GM23338 (cell line): ENCODE data around the gene FBXO31. TPM values are rescaled to one million over a fixed set of nuclear protein-coding genes. Genes with fewer than 3 reads are reported as not detected.

Source experiments
- ATAC-seq: fragments of 200-7000 bp; cut with Tn5 transposase; 3 replicates; pipeline ENCODE4 v1.9.1; 2020
- DNase-seq: peaks from one replicate; pipeline ENCODE4 v3.0.0-alpha.2; 2015; ENCODE audit warnings: low spot score
- H2AFZ ChIP-seq: fragments of 200-600 bp; sonication (generic); 2 replicates; pipeline ENCODE4 v1.8.0; 2016; ENCODE audit warnings: antibody characterized with exemption, mild to moderate bottlenecking, moderate library complexity
- H3F3A ChIP-seq: fragments of 200-600 bp; sonication (generic); replicated peaks from 2 replicates; pipeline ENCODE4 v1.8.0; 2017; ENCODE audit warnings: antibody characterized with exemption, mixed run types, low read depth
- H3K27ac ChIP-seq: fragments of 200-600 bp; sonication (generic); 2 replicates; pipeline ENCODE4 v1.6.1; 2016; ENCODE audit warnings: low read depth
- H3K27me3 ChIP-seq: fragments of 200-600 bp; sonication (generic); 2 replicates; pipeline ENCODE4 v1.8.0; 2016; ENCODE audit warnings: mild to moderate bottlenecking, mixed run types, moderate library complexity; ENCODE audit not compliant: insufficient read depth
- H3K36me3 ChIP-seq: fragments of 200-600 bp; sonication (generic); 2 replicates; pipeline ENCODE4 v1.8.0; 2016; ENCODE audit warnings: mild to moderate bottlenecking; ENCODE audit not compliant: insufficient read depth
- H3K4me1 ChIP-seq: fragments of 200-600 bp; sonication (generic); 2 replicates; pipeline ENCODE4 v1.8.0; 2016; ENCODE audit warnings: mild to moderate bottlenecking, moderate library complexity; ENCODE audit not compliant: insufficient read depth
- H3K4me2 ChIP-seq: fragments of 200-600 bp; sonication (generic); 2 replicates; pipeline ENCODE4 v1.7.1; 2017; ENCODE audit warnings: mixed run types
- H3K4me3 ChIP-seq: fragments of 200-600 bp; sonication (generic); 2 replicates; pipeline ENCODE4 v1.6.1; 2016; ENCODE audit warnings: mixed run types
- H3K79me2 ChIP-seq: fragments of 200-600 bp; sonication (generic); replicated peaks from 2 replicates; pipeline ENCODE4 v1.8.0; 2017; ENCODE audit warnings: mild to moderate bottlenecking; ENCODE audit not compliant: insufficient read depth
- H3K9me2 ChIP-seq: fragments of 200-600 bp; sonication (generic); 2 replicates; pipeline ENCODE4 v1.8.0; 2017; ENCODE audit not compliant: insufficient read depth
- H4K20me1 ChIP-seq: fragments of 200-600 bp; sonication (generic); replicated peaks from 2 replicates; pipeline ENCODE4 v1.8.0; 2017; ENCODE audit warnings: mild to moderate bottlenecking; ENCODE audit not compliant: insufficient read depth
- H3K27ac Mint-ChIP-seq: 2 replicates; pipeline ENCODE4 v1.8.0; 2020; ENCODE audit warnings: inconsistent platforms, mild to moderate bottlenecking, moderate library complexity, mixed read lengths
- H3K27me3 Mint-ChIP-seq: 3 replicates; pipeline ENCODE4 v1.8.0; 2022; ENCODE audit warnings: low read depth, mild to moderate bottlenecking, moderate library complexity, mixed read lengths, inconsistent platforms; ENCODE audit not compliant: insufficient read depth, poor library complexity
- H3K36me3 Mint-ChIP-seq: 3 replicates; pipeline ENCODE4 v1.8.0; 2021; ENCODE audit warnings: low read depth, mild to moderate bottlenecking, inconsistent platforms, moderate library complexity, mixed read lengths
- H3K4me1 Mint-ChIP-seq: 3 replicates; pipeline ENCODE4 v1.8.0; 2020; ENCODE audit warnings: mild to moderate bottlenecking, inconsistent platforms, mixed read lengths
- H3K4me3 Mint-ChIP-seq: 3 replicates; pipeline ENCODE4 v1.8.0; 2021; ENCODE audit warnings: moderate library complexity, mild to moderate bottlenecking, inconsistent platforms, mixed read lengths
- H3K9me3 Mint-ChIP-seq: 3 replicates; pipeline ENCODE4 v1.8.0; 2020; ENCODE audit warnings: moderate library complexity, mild to moderate bottlenecking, inconsistent platforms, mixed read lengths
- ETS1 ChIP-seq: IDR thresholded peaks from 2 replicates; pipeline ENCODE4 v1.6.1; 2016; ENCODE audit warnings: antibody characterized with exemption
- EZH2 ChIP-seq: fragments of 200-600 bp; sonication (generic); IDR thresholded peaks from one replicate; pipeline ENCODE4 v1.8.0; 2017; ENCODE audit warnings: antibody characterized with exemption, mild to moderate bottlenecking, low read depth; ENCODE audit not compliant: unreplicated experiment
- EZH2phosphoT487 ChIP-seq: fragments of 200-600 bp; sonication (generic); IDR thresholded peaks from one replicate; pipeline ENCODE4 v1.8.1; 2018; ENCODE audit warnings: antibody characterized with exemption; ENCODE audit not compliant: unreplicated experiment
- POLR2AphosphoS5 ChIP-seq: IDR thresholded peaks from 2 replicates; pipeline ENCODE4 v1.6.1; 2016; ENCODE audit warnings: antibody characterized with exemption, low read depth
- STAT1 ChIP-seq: IDR thresholded peaks from one replicate; pipeline ENCODE4 v1.6.1; 2016; ENCODE audit warnings: antibody characterized with exemption; ENCODE audit not compliant: unreplicated experiment
- ZNF114 ChIP-seq: fragments of 250-450 bp; sonication (Bioruptor Pico); IDR thresholded peaks from 2 replicates; pipeline ENCODE4 v1.5.0; 2020; ENCODE audit warnings: mild to moderate bottlenecking, moderate library complexity
- ZNF331 ChIP-seq: fragments of 250-450 bp; sonication (Bioruptor Pico); IDR thresholded peaks from 2 replicates; pipeline ENCODE4 v1.5.0; 2020; ENCODE audit warnings: low read depth, mild to moderate bottlenecking, moderate library complexity
- ZNF462 ChIP-seq: fragments of 250-450 bp; sonication (Bioruptor Pico); IDR thresholded peaks from 2 replicates; pipeline ENCODE4 v1.5.0; 2020; ENCODE audit warnings: mild to moderate bottlenecking, moderate library complexity
- polyA plus RNA-seq: library from polyadenylated mRNA; unstranded; fragments of >200 nt; fragmentation: Nextera tagmentation; extraction: Ambion mirVana; gene quantifications from 2 replicates; pipeline ENCODE4 v1.2.1, GENCODE V29; 2016
- total RNA-seq: library from RNA; depleted of rRNA; stranded (reverse); fragments of >200 nt; shearing (Covaris generic); gene quantifications from 2 replicates; pipeline ENCODE4 v1.2.3, GENCODE V29; 2014
- TF ChIP-seq, protein P1 (sequence below): IDR thresholded peaks from one replicate; pipeline ENCODE4 v1.6.1; 2018; ENCODE audit warnings: antibody characterized with exemption; ENCODE audit not compliant: unreplicated experiment

FBXO31 gene
- total and polyA plus RNA-seq, 2 experiments from 2014 or later: 7.0 to 23.8 TPM

DNA sequence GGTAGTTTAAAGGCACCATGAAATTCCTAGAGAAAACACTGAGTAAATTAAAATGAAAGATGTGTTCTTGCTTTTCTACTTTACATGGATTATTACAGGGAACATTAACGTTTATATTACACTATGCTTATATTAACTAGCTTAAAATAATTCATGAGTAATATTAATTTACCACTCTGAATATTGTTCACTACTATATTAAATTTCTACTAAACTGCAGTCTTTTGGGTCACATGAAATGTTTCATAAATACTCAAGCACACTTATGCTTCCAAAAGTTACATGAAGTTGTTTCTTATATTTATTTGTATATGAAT, 5.2 kb upstream of the FBXO31 start (continued):
- TF ChIP-seq, protein P1, sequence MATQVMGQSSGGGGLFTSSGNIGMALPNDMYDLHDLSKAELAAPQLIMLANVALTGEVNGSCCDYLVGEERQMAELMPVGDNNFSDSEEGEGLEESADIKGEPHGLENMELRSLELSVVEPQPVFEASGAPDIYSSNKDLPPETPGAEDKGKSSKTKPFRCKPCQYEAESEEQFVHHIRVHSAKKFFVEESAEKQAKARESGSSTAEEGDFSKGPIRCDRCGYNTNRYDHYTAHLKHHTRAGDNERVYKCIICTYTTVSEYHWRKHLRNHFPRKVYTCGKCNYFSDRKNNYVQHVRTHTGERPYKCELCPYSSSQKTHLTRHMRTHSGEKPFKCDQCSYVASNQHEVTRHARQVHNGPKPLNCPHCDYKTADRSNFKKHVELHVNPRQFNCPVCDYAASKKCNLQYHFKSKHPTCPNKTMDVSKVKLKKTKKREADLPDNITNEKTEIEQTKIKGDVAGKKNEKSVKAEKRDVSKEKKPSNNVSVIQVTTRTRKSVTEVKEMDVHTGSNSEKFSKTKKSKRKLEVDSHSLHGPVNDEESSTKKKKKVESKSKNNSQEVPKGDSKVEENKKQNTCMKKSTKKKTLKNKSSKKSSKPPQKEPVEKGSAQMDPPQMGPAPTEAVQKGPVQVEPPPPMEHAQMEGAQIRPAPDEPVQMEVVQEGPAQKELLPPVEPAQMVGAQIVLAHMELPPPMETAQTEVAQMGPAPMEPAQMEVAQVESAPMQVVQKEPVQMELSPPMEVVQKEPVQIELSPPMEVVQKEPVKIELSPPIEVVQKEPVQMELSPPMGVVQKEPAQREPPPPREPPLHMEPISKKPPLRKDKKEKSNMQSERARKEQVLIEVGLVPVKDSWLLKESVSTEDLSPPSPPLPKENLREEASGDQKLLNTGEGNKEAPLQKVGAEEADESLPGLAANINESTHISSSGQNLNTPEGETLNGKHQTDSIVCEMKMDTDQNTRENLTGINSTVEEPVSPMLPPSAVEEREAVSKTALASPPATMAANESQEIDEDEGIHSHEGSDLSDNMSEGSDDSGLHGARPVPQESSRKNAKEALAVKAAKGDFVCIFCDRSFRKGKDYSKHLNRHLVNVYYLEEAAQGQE: no peak
- TF ChIP-seq ZNF462: no peak

DNA sequence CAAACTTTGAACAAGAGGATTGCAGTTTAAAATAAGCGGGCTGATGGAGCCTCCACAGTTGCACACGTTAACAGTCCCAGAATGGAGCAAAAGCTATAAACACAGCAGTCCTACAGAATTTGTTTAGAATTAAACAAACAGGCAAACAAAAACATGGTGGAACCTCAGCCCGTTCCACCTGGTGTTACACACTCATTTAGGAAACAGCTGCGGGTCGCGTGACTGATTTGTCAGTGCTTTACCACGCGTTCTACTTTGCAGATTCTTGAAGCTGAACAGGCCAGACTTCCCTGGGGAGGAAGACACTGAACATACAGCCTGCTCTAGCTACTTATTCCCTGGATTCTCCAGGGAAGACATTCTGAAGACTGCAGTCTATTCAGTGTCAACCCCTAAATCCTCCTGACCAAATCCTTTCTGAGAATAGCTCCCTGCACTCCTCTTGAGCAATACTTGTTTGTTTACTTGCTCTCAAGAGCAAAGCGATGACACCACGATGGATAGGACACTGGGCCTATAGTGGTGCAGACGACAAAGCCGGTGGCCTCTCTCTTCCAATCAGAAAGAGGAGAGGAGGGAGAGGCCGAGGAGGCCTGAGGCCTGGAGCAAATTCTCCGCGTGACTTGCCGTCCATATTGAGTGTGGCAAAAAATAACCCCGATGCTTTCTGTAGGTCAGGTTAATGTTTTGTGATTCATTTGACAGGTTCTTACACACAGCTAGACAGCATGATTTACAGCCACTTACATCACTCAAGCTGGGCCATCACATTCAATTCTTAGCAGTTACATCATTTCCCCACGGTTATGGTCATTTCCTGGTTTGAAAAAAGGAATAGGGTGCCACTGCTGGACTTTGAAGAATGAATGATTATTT, 4.6 kb upstream of the FBXO31 start:
- Histone ChIP-seq H3K9me2 (no peaks in the 10 kb centered on the region), H3K4me3 (peak overlapping the region; percentile 8), H3K4me1 (peaks cover 15% of the 10 kb centered on the region), H4K20me1 (no peaks in the 10 kb centered on the region; the same call in 1 of the 2 replicates), H3K36me3 (no peaks in the 10 kb centered on the region), H3K4me2 (peak overlapping the region; percentile 60), H3K27me3 (no peaks in the 10 kb centered on the region), H2AFZ (no peak overlapping the region), H3K27ac (peak overlapping the region; percentile 97), H3F3A (0 out of 2 replicates have a peak, but pooled peaks cover 14% of the 10 kb centered on the region), H3K79me2 (peaks cover 3% of the 10 kb centered on the region; the same call in 1 of the 2 replicates)
- H3K36me3 Mint-ChIP-seq: no peaks in the 10 kb centered on the region; the same call in 2 of the 3 replicates
- H3K27ac Mint-ChIP-seq: peak overlapping the region; percentile 98
- H3K4me1 Mint-ChIP-seq: peaks cover 23% of the 10 kb centered on the region
- peaks cover 22% of the 10 kb centered on the region for H3K27me3 Mint-ChIP-seq
- DNase-seq: peak; percentile 99
- H3K9me3 Mint-ChIP-seq: peaks cover 3% of the 10 kb centered on the region; the same call in 2 of the 3 replicates
- H3K4me3 Mint-ChIP-seq: peak overlapping the region; percentile 57
- ATAC-seq: peak; percentile 54
- TF ChIP-seq ZNF114 (CRISPR knock-in tag) (no peak), EZH2 (no peak), EZH2phosphoT487 (no peak), POLR2AphosphoS5 (peak; percentile 65), STAT1 (no peak), ETS1 (peak; percentile 43), ZNF331 (CRISPR knock-in tag) (no peak)
